Right lobe of liver (tissue), 6 donors: ENCODE results near the gene MED12L. TPM values are rescaled to one million over a fixed set of nuclear protein-coding genes. Genes with fewer than 3 reads are reported as not detected.
A peak's percentile ranks its signal among the peaks of the same experiment; 100 is the strongest.

Experiments
- ATAC-seq, 4 donors: fragments of 200-7000 bp; cut with Tn5 transposase; one replicate each; pipeline ENCODE4 v1.9.1; 2020; ENCODE audit warnings: mild to moderate bottlenecking in 4 of 4, moderate library complexity in 4 of 4
- DNase-seq, 3 donors: peaks; one replicate each; pipeline ENCODE4 v3.0.0-alpha.2; 2020
- H3K27ac ChIP-seq, 3 donors: fragments of 200-600 bp; one replicate each; pipeline ENCODE4 v1.8.0; 2022
- H3K27me3 ChIP-seq, 2 donors: fragments of 200-600 bp; one replicate each; pipeline ENCODE4 v1.8.0; 2022
- H3K36me3 ChIP-seq, 4 donors: fragments of 200-600 bp; sonication (generic) in 1 of 4; one replicate each; pipeline versions ENCODE4 v1.5.1 to v1.8.0; 2017 to 2022; ENCODE audit warnings: control low read depth in 1 of 4
- H3K4me1 ChIP-seq, 4 donors: fragments of 200-600 bp; sonication (generic) in 1 of 4; one replicate each; pipeline versions ENCODE4 v1.5.1 to v1.8.0; 2017 to 2022; ENCODE audit warnings: control low read depth in 1 of 4
- H3K4me3 ChIP-seq, 3 donors: fragments of 200-600 bp; one replicate each; pipeline ENCODE4 v1.8.0; 2022
- H3K9me3 ChIP-seq, 4 donors: fragments of 200-600 bp; sonication (generic) in 1 of 4; one replicate each; pipeline versions ENCODE4 v1.5.1 to v1.8.0; 2017 to 2022; ENCODE audit warnings: control low read depth in 1 of 4
- CTCF ChIP-seq, 4 donors: fragments of 200-600 bp in 3 of 4; fragments of 450-650 bp in 1 of 4; IDR thresholded peaks; one replicate each; pipeline versions ENCODE4 v1.5.1 to v1.8.0; 2016 to 2022; ENCODE audit warnings: antibody characterized with exemption in 4 of 4, mild to moderate bottlenecking in 2 of 4
- POLR2A ChIP-seq: fragments of 450-650 bp; IDR thresholded peaks from one replicate; pipeline ENCODE4 v1.6.1; 2017; ENCODE audit warnings: antibody characterized with exemption, mild to moderate bottlenecking
- WGBS: methylation state at CpG from one replicate; pipeline ENCODE4 v1.1.6; 2018; ENCODE audit warnings: low coverage, low lambda C conversion rate; ENCODE audit not compliant: insufficient coverage; ENCODE audit errors: missing lambda C conversion rate; 5-methylcytosine and 5-hydroxymethylcytosine counted together
- intact Hi-C, 2 donors: fragments of 100-400 bp; cut with DNase I; formaldehyde crosslinking; loops; one replicate each; pipeline versions ENCODE4 v1.11.2 to v1.14.1; 2022
- total RNA-seq, 6 experiments: library from RNA; depleted of rRNA in 2 of 6; stranded (reverse); fragments of >200 nt in 2 of 6; fragmentation: NEBNext Ultra II Directional in 3 of 6; extraction: Animal tissue kit (Norgen Biotek cat#: 25700) in 3 of 6; gene quantifications; one replicate each; pipeline versions ENCODE4 v1.1.0 to v1.2.4, GENCODE V29; 2016 to 2023
- donor health status: DM: no; HTN: yes; CAD: no.
- donor health status: DM: no; HTN: no; CAD: no.
- donor health status: DM: no; HTN: no; CAD: no.
- donor health status: DM: no; HTN: yes; CAD: no.
- donor health status: DM: no; HTN: yes; CAD: no.

Gene MED12L
- total RNA-seq, 6 experiments from 2014 or later: 0.04 to 0.64 (median 0.40) TPM

GRCh38 chr3:151147299-151147698 lies 61.8 kb downstream of the MED12L start:
- peaks cover 0 to 10% (median 2%) of the 10 kb centered on the region in 4 donors for H3K4me1 ChIP-seq
- no peak for ATAC-seq
- no peaks in the 10 kb centered on the region for H3K9me3 ChIP-seq
- 84% methylated on average over 3 of the region's 3 CpGs for WGBS
- intact Hi-C loops: loop anchor here in 1 of 2 donors (10.0 kb wide), 1 partner anchor 352 kb away; no protein-coding TSS in a partner anchor
- H3K27me3 ChIP-seq: no peaks in the 10 kb centered on the region
- H3K4me3 ChIP-seq: no peak overlapping the region
- no peak overlapping the region for H3K27ac ChIP-seq
- H3K36me3 ChIP-seq: no peaks in the 10 kb centered on the region
- DNase-seq: no peak
- no peak for TF ChIP-seq CTCF (IDR thresholded peaks at IDR 0.05)
- no peak for TF ChIP-seq POLR2A

GRCh38 chr3:151152455-151153079 lies 67.1 kb downstream of the MED12L start:
- intact Hi-C loops: no loop called here
- Histone ChIP-seq H3K27ac (no peak overlapping the region), H3K27me3 (no peaks in the 10 kb centered on the region), H3K4me1 (no peaks in the 10 kb centered on the region), H3K36me3 (no peaks in the 10 kb centered on the region), H3K4me3 (no peak overlapping the region), H3K9me3 (no peaks in the 10 kb centered on the region)
- TF ChIP-seq POLR2A (no peak), CTCF (IDR thresholded peaks at IDR 0.05) (no peak)
- DNase-seq (no peak), ATAC-seq (peak in 1 of 4 donors; percentile 19)
- WGBS: 87% methylated on average over 4 of the region's 4 CpGs

- DNase-seq: no peak
- intact Hi-C loops: no loop called here
- 83% methylated on average over 6 of the region's 6 CpGs for WGBS
Observed at GRCh38 chr3:151154566-151154965, 69.1 kb downstream of the MED12L start.

GRCh38 chr3:151155409-151156128 lies 70.1 kb downstream of the MED12L start:
- no peak for DNase-seq
- no peak for ATAC-seq
- Histone ChIP-seq H3K27ac (no peak overlapping the region), H3K27me3 (no peaks in the 10 kb centered on the region), H3K4me1 (no peaks in the 10 kb centered on the region), H3K9me3 (no peaks in the 10 kb centered on the region), H3K4me3 (no peak overlapping the region), H3K36me3 (no peaks in the 10 kb centered on the region)
- 81% methylated on average over 7 of the region's 8 CpGs for WGBS
- TF ChIP-seq POLR2A: no peak
- TF ChIP-seq CTCF (IDR thresholded peaks at IDR 0.05): no peak
- intact Hi-C loops: no loop called here

More at GRCh38 chr3:151154566-151154965, 69.1 kb downstream of the MED12L start:
- no peak overlapping the region for H3K4me3 ChIP-seq
- no peaks in the 10 kb centered on the region for H3K4me1 ChIP-seq
- H3K9me3 ChIP-seq: no peaks in the 10 kb centered on the region
- H3K27ac ChIP-seq: no peak overlapping the region
- no peaks in the 10 kb centered on the region for H3K36me3 ChIP-seq
- no peak for TF ChIP-seq POLR2A
- no peak for TF ChIP-seq CTCF (IDR thresholded peaks at IDR 0.05)
- ATAC-seq: no peak
- H3K27me3 ChIP-seq: no peaks in the 10 kb centered on the region
